Fibroblast of mammary gland (primary cell): ENCODE measurements around the gene SATL1.

Experiments
- DNase-seq: peaks from one replicate; pipeline ENCODE4 v3.0.0-alpha.2; 2010; ENCODE audit warnings: low read depth
- H3K4me3 ChIP-seq: 2 replicates; pipeline ENCODE4 v1.5.1; 2011; ENCODE audit warnings: low read depth, mild to moderate bottlenecking, low read length, moderate library complexity; ENCODE audit not compliant: control insufficient read depth
- TF ChIP-seq, protein P1 (sequence below): conservative IDR thresholded peaks from 2 replicates; pipeline ENCODE4 v1.5.1; 2011; ENCODE audit warnings: low read depth, low read length, inconsistent platforms; ENCODE audit not compliant: control insufficient read depth, insufficient read depth

Gene SATL1

DNA sequence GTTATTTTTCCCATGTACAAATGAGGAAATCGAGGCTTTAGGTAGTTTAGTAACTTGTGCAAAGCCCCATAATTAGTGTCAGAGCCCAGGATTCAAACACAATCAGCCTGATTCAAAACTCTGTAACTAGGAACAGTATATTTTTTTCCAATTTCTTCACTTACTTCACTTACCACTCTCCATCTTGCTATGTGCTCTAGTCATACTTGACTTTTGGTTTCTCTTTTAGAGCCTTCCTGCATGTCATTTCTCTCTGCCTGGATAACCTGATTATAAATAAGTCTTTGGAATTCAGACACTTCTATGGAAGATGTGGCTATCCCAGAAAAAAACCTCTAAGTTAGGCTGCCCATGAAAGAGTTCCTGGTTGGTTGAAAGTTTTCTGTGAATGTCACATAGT lies 22.2 kb downstream of the SATL1 start:
- no peak overlapping the region for H3K4me3 ChIP-seq
- DNase-seq: no peak
- TF ChIP-seq, protein P1, sequence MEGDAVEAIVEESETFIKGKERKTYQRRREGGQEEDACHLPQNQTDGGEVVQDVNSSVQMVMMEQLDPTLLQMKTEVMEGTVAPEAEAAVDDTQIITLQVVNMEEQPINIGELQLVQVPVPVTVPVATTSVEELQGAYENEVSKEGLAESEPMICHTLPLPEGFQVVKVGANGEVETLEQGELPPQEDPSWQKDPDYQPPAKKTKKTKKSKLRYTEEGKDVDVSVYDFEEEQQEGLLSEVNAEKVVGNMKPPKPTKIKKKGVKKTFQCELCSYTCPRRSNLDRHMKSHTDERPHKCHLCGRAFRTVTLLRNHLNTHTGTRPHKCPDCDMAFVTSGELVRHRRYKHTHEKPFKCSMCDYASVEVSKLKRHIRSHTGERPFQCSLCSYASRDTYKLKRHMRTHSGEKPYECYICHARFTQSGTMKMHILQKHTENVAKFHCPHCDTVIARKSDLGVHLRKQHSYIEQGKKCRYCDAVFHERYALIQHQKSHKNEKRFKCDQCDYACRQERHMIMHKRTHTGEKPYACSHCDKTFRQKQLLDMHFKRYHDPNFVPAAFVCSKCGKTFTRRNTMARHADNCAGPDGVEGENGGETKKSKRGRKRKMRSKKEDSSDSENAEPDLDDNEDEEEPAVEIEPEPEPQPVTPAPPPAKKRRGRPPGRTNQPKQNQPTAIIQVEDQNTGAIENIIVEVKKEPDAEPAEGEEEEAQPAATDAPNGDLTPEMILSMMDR: no peak

DNA sequence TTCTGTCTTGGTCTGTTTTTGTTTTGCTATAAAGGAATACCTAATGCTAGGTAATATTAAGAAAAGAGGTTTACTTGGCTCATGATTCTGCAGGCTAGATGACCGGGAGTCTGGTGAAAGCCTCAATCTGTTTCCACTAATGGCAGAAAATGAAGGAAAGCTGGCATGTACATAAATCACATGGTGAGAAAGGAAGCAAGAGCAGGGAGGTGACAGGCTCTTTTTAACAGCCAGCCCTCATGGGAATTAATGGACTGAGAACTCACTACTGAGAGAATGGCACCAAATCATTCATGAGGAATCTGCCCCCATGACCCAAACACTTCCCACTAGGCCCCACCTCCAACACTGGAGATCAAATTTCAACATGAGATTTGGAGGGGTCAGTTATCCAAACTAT lies 27.6 kb downstream of the SATL1 start:
- TF ChIP-seq, protein P1: no peak
- H3K4me3 ChIP-seq: no peak overlapping the region
- no peak for DNase-seq

DNA sequence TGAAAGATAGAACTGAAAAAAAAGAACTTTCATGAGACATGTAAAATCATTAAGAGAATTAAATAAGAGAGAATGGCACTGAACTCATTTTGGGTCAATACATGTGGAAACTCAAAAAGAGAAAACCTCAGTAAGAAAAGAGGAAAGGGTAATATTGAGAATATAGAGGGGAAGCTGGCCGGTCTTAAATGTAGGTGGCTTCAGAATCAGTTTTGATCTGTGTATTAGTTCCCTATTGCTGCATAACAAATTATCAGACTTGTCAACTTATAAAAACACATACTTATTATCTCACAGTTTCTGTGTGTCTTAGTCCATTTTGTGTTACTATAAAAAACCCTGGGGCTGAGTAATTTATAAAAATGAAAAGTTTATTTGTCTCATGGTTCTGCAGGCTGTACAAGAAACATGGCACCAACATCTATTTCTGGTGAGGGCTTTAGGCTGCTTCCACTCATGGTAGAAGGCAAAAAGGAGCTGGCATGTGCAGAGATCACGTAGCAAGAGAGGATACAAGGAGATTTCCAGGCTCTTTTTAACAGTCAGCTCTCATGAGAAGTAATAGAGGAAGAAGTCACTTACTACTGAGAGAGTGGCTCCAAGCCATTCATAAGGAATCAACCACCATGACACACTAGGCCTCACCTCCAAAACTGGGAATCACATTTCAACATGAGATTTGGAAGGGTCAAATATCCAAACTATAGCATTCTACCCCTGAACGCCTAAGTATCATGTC lies 29.6 kb downstream of the SATL1 start:
- TF ChIP-seq, protein P1: no peak
- H3K4me3 ChIP-seq: no peak overlapping the region
- DNase-seq: no peak

DNA sequence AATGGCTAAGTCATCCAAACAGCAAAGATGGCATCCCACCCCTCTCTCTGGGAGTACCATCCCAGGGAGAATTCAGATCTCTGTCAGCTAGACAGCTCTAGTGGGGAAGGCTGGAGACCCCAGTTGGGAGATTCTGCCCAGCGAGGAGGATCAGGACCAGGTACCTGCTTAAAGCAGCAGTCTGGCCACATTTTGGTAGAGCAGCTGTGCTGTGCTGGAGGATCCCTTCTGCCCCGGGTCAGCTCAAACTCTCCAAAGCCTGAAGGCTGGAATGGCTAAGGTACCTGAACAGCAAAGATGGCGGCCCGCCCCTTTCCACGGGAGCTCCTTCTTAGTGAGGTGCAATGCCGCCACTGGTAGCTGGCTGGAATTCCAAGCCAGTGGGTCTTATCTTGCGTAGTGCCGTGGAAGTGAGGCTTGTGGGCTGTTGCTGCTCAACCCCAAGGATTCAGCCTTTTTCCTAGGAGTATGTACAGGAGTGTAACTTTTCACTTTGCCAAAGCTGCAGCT lies 40.1 kb downstream of the SATL1 start:
- no peak overlapping the region for H3K4me3 ChIP-seq
- DNase-seq: no peak
- TF ChIP-seq, protein P1: no peak

DNA sequence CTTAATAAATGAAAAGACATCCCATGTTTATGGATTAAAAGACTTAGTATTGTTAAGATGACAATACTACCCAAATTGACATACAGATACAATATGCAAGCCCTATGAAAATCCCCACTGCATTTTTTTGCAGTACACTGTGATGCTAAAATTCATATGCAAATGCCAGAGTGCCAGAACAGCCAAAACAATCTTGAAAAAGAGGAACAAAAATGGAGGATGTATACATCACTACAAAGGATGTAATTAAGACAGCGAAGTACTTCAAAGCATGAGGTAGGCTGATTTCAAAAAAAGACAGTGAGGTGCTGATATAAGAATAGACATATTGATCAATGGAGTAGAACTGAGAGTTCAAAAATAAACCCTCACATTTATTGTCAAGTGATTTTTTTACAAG lies 47.3 kb downstream of the SATL1 start:
- no peak for DNase-seq
- TF ChIP-seq, protein P1: no peak
- H3K4me3 ChIP-seq: no peak overlapping the region

DNA sequence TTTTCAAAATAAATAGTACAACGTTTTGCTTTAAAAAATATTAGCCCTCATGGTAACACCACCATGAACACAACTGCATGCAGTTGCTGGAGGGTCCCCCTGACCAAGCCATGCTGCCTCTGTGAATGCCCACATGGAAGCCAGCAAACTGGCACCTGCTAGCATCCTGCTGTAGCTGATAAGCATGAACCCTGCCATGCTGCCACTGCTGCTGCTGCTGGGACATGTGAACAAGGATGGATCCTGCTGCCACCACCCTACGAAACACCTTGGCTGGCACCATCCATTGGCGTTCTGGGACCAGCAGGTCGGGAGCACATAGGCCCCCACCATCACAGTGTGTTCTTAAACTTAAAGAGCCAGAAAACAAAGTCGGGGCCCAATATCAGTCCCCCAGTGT lies 83.9 kb downstream of the SATL1 start:
- no peak for DNase-seq
- TF ChIP-seq, protein P1: no peak
- no peak overlapping the region for H3K4me3 ChIP-seq

DNA sequence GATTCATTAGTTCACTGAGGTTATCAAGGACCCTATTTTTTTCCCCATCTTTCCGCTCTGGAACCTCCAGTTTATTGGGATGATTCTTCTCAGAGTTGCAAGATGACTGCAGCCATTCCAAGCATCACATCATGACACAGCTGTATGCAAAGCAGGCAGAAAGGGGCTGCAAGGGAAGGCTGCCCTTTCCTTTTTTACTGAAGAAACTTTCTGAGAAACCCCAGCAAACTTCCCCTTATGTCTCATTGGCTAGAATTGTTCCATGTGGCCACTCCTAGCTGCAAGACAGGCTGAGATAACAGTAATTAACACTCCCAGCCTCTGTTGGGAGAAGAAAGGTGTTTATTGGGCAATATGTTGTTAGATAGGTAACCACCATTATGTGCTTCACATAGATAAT lies 102.6 kb downstream of the SATL1 start:
- TF ChIP-seq, protein P1: no peak
- no peak overlapping the region for H3K4me3 ChIP-seq
- DNase-seq: no peak
